Hepatocyte (in vitro differentiated cells): ENCODE data around the gene UNC13A. TPM values are rescaled to one million over a fixed set of nuclear protein-coding genes. Genes with fewer than 3 reads are reported as not detected.

Source experiments
- DNase-seq: peaks from one replicate; pipeline ENCODE4 v3.0.0-alpha.2; 2016; ENCODE audit warnings: low spot score
- H2AFZ ChIP-seq: fragments of 200-600 bp; sonication (generic); 2 replicates; pipeline ENCODE4 v1.6.0; 2016; ENCODE audit warnings: antibody characterized with exemption, mild to moderate bottlenecking
- H3K27ac ChIP-seq: fragments of 200-600 bp; sonication (generic); 2 replicates; pipeline ENCODE4 v1.5.1; 2016; ENCODE audit warnings: mild to moderate bottlenecking
- H3K27me3 ChIP-seq: fragments of 200-600 bp; sonication (generic); 2 replicates; pipeline ENCODE4 v1.6.1; 2016
- H3K36me3 ChIP-seq: fragments of 200-600 bp; sonication (generic); replicated peaks from 2 replicates; pipeline ENCODE4 v1.5.1; 2016; ENCODE audit warnings: low read depth; ENCODE audit not compliant: insufficient read depth
- H3K4me1 ChIP-seq: fragments of 200-600 bp; sonication (generic); 2 replicates; pipeline ENCODE4 v1.5.1; 2016; ENCODE audit warnings: mild to moderate bottlenecking, moderate library complexity; ENCODE audit not compliant: insufficient read depth
- H3K4me2 ChIP-seq: fragments of 200-600 bp; sonication (generic); 2 replicates; pipeline ENCODE4 v1.6.0; 2016
- H3K4me3 ChIP-seq: fragments of 200-600 bp; sonication (generic); 2 replicates; pipeline ENCODE4 v1.5.1; 2016; ENCODE audit warnings: mild to moderate bottlenecking
- H3K79me2 ChIP-seq: fragments of 200-600 bp; sonication (generic); 2 replicates; pipeline ENCODE4 v1.6.0; 2017; ENCODE audit warnings: mild to moderate bottlenecking
- H3K9me2 ChIP-seq: fragments of 200-600 bp; sonication (generic); replicated peaks from 2 replicates; pipeline ENCODE4 v1.6.0; 2017; ENCODE audit warnings: mild to moderate bottlenecking; ENCODE audit not compliant: insufficient read depth
- H3K9me3 ChIP-seq: fragments of 200-600 bp; sonication (generic); 2 replicates; pipeline ENCODE4 v1.5.1; 2016; ENCODE audit warnings: low read depth, mild to moderate bottlenecking
- H4K20me1 ChIP-seq: fragments of 200-600 bp; sonication (generic); 2 replicates; pipeline ENCODE4 v1.6.0; 2016; ENCODE audit warnings: mild to moderate bottlenecking; ENCODE audit not compliant: insufficient read depth, poor library complexity, severe bottlenecking
- CTCF ChIP-seq: fragments of 200-600 bp; sonication (generic); IDR thresholded peaks from 2 replicates; pipeline ENCODE4 v1.5.1; 2016; ENCODE audit warnings: antibody characterized with exemption, mild to moderate bottlenecking; ENCODE audit not compliant: poor library complexity
- EZH2 ChIP-seq: fragments of 200-600 bp; sonication (generic); IDR thresholded peaks from 2 replicates; pipeline ENCODE4 v1.6.1; 2016; ENCODE audit warnings: antibody characterized with exemption, mild to moderate bottlenecking, borderline replicate concordance
- EZH2phosphoT487 ChIP-seq: fragments of 200-600 bp; sonication (generic); IDR thresholded peaks from one replicate; pipeline ENCODE4 v1.6.1; 2018; ENCODE audit warnings: antibody characterized with exemption, mild to moderate bottlenecking, low read depth, moderate library complexity; ENCODE audit not compliant: unreplicated experiment, severe bottlenecking
- WGBS: methylation state at CpG from one replicate; pipeline ENCODE4 v1.1.6; 2016; ENCODE audit warnings: low lambda C conversion rate; ENCODE audit errors: missing lambda C conversion rate; 5-methylcytosine and 5-hydroxymethylcytosine counted together
- polyA plus RNA-seq: library from polyadenylated mRNA; unstranded; fragments of >200 nt; fragmentation: Nextera tagmentation; extraction: Ambion mirVana; gene quantifications from 2 replicates; pipeline ENCODE4 v1.2.1, GENCODE V29; 2016
- total RNA-seq: library from RNA; depleted of rRNA; stranded (reverse); fragments of >200 nt; gene quantifications from 2 replicates; pipeline ENCODE4 v1.2.3, GENCODE V29; 2014

UNC13A gene
- total RNA-seq, result 0.08 and 0.10 TPM in 2 replicates
- polyA plus RNA-seq, result 0.21 TPM in 1 of 2 replicates, not detected in the other

DNA sequence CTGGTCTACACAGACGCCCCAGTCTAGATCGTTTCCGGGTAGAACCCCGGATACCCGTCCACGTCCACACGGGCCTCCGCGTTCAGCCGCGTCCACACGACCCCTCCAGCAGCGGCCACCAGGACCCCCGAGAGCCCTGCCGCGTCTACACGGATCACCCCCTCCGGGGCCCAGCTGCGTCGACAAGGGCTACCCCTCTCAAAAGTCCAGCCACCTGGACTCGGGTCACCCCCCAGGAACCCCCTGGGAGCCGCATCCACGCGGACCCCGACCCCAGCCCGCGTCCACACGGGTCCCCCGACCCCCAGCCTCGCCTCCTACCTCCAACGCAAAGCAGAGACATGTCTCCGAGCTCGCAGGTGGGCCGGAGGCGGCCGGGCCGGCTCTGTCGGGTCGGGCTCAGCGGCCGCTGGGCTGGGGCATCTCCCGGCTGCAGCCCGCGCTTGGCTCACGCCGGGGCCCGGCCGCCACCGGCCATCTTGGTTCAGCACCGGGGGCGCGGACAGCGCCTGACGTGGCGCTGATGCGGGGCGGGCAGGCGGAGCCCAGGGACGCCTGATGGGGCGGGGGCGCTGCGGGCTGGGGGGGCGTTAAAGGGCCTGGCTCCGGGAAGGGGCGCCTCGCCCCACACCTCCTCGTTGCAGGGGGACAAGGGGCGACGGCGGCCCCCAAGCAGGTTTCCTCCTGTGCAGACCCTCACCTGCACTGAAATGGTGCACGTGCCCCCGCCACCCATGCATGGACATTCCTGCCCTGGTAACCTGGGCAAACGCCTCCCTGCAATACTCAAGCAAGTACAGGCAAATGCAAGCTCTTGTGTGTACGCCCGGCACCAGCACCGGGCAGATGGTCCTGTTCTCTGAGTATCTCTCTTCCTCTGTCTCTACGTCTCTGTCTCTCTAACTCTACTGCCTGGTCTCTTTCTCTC, at the start of gene UNC13A:
UNC13A (minus strand) TSS at position 498 of the 928 bp plus-strand sequence; CDS start at position 343, 155 bp downstream.
- Histone ChIP-seq H3K79me2 (no peaks in the 10 kb centered on the region), H4K20me1 (no peaks in the 10 kb centered on the region), H2AFZ (no peak within 1 kb of the TSS), H3K9me2 (no peaks in the 10 kb centered on the region), H3K9me3 (no peaks in the 10 kb centered on the region), H3K4me3 (no peak within 1 kb of the TSS), H3K4me1 (peaks cover 6% of the 10 kb centered on the region), H3K27ac (no peak within 1 kb of the TSS), H3K36me3 (no peaks in the 10 kb centered on the region), H3K4me2 (peak within 1 kb of the TSS; percentile 76), H3K27me3 (peaks cover 41% of the 10 kb centered on the region)
- 2% methylated on average over 61 of the region's 77 CpGs for WGBS
- peak; percentile 71 for TF ChIP-seq EZH2
- no peak for TF ChIP-seq CTCF
- peak; percentile 26 for TF ChIP-seq EZH2phosphoT487
- peak; percentile 76 for DNase-seq

GRCh38 chr19:17737690-17738153, 49.6 kb upstream of the UNC13A start:
- no peak overlapping the region for H2AFZ ChIP-seq
- DNase-seq, result no peak
- H3K9me2 ChIP-seq, result no peaks in the 10 kb centered on the region
- no peaks in the 10 kb centered on the region for H3K36me3 ChIP-seq
- TF ChIP-seq EZH2phosphoT487, result no peak
- no peak for TF ChIP-seq CTCF
- no peak for TF ChIP-seq EZH2
- no peak overlapping the region for H3K27ac ChIP-seq
- H3K4me2 ChIP-seq, result no peak overlapping the region
- no peaks in the 10 kb centered on the region for H4K20me1 ChIP-seq
- no peaks in the 10 kb centered on the region for H3K79me2 ChIP-seq
- 87% methylated on average over 7 of the region's 7 CpGs for WGBS
- no peak overlapping the region for H3K4me3 ChIP-seq
- no peaks in the 10 kb centered on the region for H3K27me3 ChIP-seq
- H3K9me3 ChIP-seq, result no peaks in the 10 kb centered on the region
- no peaks in the 10 kb centered on the region for H3K4me1 ChIP-seq

DNA sequence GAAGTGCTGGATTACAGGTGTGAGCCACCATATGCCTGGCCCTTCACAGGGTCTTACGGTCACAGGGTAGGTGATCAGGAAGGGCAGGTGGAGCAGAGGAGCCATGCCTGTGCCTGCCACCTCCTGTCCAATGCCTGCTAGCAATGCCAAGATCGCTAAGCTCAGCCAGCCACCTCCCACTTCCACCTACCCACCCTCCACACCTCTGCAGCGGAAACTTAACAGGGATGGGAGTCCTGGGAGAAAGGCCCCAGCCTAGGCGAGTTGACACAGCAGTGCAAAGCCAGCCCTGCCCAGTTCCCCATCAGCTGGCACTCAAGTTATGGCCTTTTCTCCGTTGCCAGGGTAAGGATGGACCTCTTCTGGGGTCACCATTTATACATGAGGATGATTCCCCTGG, 47.3 kb upstream of the UNC13A start:
- Histone ChIP-seq H2AFZ (no peak overlapping the region), H4K20me1 (peaks cover 17% of the 10 kb centered on the region), H3K4me1 (no peaks in the 10 kb centered on the region), H3K79me2 (peaks cover 15% of the 10 kb centered on the region), H3K9me3 (no peaks in the 10 kb centered on the region), H3K36me3 (peaks cover 5% of the 10 kb centered on the region), H3K9me2 (no peaks in the 10 kb centered on the region), H3K27me3 (no peaks in the 10 kb centered on the region), H3K4me3 (no peak overlapping the region), H3K27ac (no peak overlapping the region), H3K4me2 (no peak overlapping the region)
- WGBS, result 98% methylated on average over 5 of the region's 5 CpGs
- TF ChIP-seq EZH2 (no peak), CTCF (no peak), EZH2phosphoT487 (no peak)
- no peak for DNase-seq
